Measurements from ENCODE around the gene RASL10B.

RASL10B gene

DNA sequence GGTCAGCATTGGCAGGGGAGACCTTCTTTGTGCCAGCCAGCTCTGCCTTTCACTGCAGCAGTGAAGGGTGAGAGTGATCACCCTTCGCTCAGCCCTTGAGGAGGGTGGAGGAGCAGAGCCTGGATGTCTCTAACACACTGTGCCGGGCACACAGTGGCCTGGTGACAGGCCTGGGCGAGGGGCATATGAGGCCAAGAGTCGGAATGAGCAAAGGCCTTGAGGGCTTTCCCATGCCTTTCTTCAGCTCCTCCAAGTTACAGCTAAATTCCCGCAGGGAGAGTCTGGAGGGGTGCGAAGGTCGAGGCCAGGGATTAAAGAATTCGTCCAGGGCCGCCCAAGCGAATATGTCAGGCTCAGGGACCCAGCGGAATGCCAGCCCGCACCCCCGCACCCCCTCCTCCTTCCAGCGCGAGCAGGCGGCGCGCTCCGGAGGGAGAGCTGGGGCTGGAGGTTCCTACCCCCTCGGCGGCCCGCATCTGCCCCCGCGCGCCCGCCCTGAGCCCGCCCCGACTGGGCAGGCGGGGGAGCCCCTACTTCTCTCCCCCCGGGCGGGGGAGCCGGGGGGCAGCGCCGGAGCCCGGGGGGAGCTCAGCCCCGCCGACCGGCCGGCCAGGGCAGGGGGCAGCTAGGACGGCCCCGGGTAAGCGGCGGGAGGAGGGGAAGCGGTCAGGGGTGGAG is at the start of gene RASL10B:
Gene RASL10B (plus strand): TSS at position 401 of the 678 bp plus-strand sequence. CDS start 3,546 bp downstream, outside the sequence.
- in situ Hi-C loops (cut with MboI; ENCODE audit: low sequenced_read_pairs, unreplicated experiment): loop anchor here (25.0 kb wide), 2 partner anchors 419 to 569 kb away; no protein-coding TSS in a partner anchor
- DNase-seq (ENCODE audit: low spot score): peak; percentile 71

GRCh38 chr17:35683591-35683990 is 47.8 kb upstream of the RASL10B start:
- in situ Hi-C loops (cut with MboI; ENCODE audit: low sequenced_read_pairs, unreplicated experiment): no loop called here
- DNase-seq (ENCODE audit: low spot score): no peak
- TF ChIP-seq, protein P1, sequence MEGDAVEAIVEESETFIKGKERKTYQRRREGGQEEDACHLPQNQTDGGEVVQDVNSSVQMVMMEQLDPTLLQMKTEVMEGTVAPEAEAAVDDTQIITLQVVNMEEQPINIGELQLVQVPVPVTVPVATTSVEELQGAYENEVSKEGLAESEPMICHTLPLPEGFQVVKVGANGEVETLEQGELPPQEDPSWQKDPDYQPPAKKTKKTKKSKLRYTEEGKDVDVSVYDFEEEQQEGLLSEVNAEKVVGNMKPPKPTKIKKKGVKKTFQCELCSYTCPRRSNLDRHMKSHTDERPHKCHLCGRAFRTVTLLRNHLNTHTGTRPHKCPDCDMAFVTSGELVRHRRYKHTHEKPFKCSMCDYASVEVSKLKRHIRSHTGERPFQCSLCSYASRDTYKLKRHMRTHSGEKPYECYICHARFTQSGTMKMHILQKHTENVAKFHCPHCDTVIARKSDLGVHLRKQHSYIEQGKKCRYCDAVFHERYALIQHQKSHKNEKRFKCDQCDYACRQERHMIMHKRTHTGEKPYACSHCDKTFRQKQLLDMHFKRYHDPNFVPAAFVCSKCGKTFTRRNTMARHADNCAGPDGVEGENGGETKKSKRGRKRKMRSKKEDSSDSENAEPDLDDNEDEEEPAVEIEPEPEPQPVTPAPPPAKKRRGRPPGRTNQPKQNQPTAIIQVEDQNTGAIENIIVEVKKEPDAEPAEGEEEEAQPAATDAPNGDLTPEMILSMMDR (IDR thresholded peaks at IDR 0.05; ENCODE audit: borderline replicate concordance, control extremely low read depth, extremely low read depth, insufficient read depth, missing control alignments): no peak

More for the DNA sequence above, at the start of gene RASL10B:
- TF ChIP-seq, protein P1 (IDR thresholded peaks at IDR 0.05; ENCODE audit: borderline replicate concordance, control extremely low read depth, extremely low read depth, insufficient read depth, missing control alignments): no peak

GRCh38 chr17:35684055-35684802 is 47.2 kb upstream of the RASL10B start:
- in situ Hi-C loops (cut with MboI; ENCODE audit: low sequenced_read_pairs, unreplicated experiment): no loop called here
- TF ChIP-seq, protein P1 (IDR thresholded peaks at IDR 0.05; ENCODE audit: borderline replicate concordance, control extremely low read depth, extremely low read depth, insufficient read depth, missing control alignments): no peak
- DNase-seq (ENCODE audit: low spot score): no peak

GRCh38 chr17:35692512-35693210 is 38.8 kb upstream of the RASL10B start:
- DNase-seq (ENCODE audit: low spot score): no peak
- TF ChIP-seq, protein P1 (IDR thresholded peaks at IDR 0.05; ENCODE audit: borderline replicate concordance, control extremely low read depth, extremely low read depth, insufficient read depth, missing control alignments): no peak
- in situ Hi-C loops (cut with MboI; ENCODE audit: low sequenced_read_pairs, unreplicated experiment): no loop called here

DNA sequence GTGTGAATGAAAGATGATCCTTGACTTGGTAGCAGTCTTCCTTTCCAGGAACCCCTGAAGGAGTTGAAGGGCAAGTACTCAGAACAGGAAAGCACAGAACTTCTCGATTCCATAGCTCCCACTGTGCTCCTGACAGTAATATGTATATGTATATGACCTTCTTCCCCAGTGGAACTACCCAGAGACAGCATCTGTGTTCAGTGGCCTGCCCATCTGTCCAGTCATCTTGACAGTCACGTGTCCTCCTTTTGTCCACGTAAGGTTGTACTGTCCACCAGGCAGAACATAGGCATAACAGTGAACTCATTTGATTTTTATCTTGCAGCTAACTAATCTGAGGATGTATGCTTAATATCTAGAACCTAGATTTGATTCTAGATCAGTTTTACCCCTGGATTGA is 37.8 kb upstream of the RASL10B start:
- in situ Hi-C loops (cut with MboI; ENCODE audit: low sequenced_read_pairs, unreplicated experiment): no loop called here
- DNase-seq (ENCODE audit: low spot score): no peak
- TF ChIP-seq, protein P1 (IDR thresholded peaks at IDR 0.05; ENCODE audit: borderline replicate concordance, control extremely low read depth, extremely low read depth, insufficient read depth, missing control alignments): no peak

DNA sequence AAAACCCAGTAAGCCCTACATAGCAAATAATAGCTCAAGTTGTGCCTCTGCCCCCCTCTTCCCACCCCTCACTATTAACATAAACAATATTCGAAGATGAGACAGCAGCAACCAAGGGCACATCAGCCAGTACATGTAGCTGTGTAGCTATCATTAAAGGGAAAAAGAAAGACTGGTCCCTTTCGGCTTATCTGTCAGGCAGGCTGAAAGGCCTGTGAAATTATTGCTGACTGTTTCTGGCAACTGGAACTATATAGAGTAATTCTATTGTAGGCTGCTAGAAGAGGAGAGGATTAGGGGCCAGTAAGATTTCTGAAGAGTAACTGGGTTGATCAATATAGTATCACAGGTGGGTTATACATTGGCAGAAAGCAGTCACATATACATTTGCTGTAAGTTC is 36.5 kb upstream of the RASL10B start:
- TF ChIP-seq, protein P1 (IDR thresholded peaks at IDR 0.05; ENCODE audit: borderline replicate concordance, control extremely low read depth, extremely low read depth, insufficient read depth, missing control alignments): no peak
- in situ Hi-C loops (cut with MboI; ENCODE audit: low sequenced_read_pairs, unreplicated experiment): no loop called here
- DNase-seq (ENCODE audit: low spot score): no peak
